ENCODE data around the gene DOCK1.

Gene DOCK1

DNA sequence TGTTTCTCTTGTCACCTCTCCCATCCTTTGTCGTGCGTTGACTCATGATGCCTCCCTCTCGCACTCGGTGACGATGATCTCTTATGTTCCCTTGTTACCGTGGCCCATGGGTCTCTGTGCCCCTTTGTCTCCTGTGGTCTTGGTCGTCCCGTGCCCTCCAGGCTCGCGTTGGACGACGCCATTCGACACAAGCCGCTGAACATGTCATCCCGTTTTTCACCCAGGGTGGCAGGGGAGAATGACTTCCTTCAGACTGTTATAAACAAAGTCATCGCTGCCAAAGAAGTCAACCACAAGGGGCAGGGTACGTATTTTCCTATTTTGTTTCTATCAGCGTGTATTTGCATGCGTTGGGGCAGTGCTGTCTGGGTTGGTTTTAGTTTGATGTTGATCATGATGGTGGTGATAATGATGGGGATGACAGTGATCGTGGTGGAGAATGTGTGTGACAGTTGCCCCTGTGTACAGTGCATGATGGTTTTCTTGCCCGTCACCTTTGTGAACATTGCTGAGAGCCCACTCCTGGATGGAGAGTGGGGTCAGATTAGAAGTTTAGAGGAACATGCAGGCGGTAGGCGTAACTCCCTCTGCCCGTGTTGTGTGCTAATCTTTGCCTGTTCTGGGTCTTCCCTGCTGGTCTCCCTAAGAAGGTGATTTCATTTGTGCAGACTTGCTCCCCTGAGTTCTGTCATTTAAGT, 107.0 kb downstream of the DOCK1 start:
- Histone ChIP-seq H3K4me1 (peaks cover 4% of the 10 kb centered on the region), H3K36me3 (ENCODE audit: control insufficient read depth, insufficient read depth, low read length) (no peaks in the 10 kb centered on the region), H3K79me2 (no peaks in the 10 kb centered on the region), H3K9me3 (ENCODE audit: control insufficient read depth, low read length) (no peaks in the 10 kb centered on the region), H3K27ac (no peak overlapping the region), H3K27me3 (ENCODE audit: control insufficient read depth, insufficient read depth, low read length) (no peaks in the 10 kb centered on the region), H3K9ac (no peak overlapping the region), H3K4me3 (ENCODE audit: low read depth, low read length) (no peak overlapping the region), H2AFZ (no peak overlapping the region), H3K4me2 (ENCODE audit: low read length) (no peak overlapping the region)
- TF ChIP-seq, protein P1, sequence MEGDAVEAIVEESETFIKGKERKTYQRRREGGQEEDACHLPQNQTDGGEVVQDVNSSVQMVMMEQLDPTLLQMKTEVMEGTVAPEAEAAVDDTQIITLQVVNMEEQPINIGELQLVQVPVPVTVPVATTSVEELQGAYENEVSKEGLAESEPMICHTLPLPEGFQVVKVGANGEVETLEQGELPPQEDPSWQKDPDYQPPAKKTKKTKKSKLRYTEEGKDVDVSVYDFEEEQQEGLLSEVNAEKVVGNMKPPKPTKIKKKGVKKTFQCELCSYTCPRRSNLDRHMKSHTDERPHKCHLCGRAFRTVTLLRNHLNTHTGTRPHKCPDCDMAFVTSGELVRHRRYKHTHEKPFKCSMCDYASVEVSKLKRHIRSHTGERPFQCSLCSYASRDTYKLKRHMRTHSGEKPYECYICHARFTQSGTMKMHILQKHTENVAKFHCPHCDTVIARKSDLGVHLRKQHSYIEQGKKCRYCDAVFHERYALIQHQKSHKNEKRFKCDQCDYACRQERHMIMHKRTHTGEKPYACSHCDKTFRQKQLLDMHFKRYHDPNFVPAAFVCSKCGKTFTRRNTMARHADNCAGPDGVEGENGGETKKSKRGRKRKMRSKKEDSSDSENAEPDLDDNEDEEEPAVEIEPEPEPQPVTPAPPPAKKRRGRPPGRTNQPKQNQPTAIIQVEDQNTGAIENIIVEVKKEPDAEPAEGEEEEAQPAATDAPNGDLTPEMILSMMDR (IDR thresholded peaks at IDR 0.05) = no peak

DNA sequence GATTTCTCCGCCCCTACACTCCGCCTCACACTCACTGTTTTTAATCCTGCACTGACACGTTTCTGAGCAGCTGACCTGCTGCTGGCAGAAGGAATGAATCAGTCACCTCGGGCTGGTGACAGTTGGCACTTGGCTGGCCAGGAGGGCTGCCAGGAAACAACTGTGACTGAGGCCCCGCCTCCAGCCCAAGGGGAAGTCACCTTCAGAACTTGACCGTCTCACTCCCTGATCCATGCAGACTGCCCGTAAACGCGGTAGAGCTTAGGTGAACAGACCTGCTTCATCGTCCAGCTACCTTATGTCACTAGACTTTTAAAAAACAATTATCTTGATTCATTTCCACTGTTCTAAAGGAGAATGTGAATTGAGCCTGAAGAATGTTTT, 107.5 kb downstream of the DOCK1 start:
- Histone ChIP-seq H3K36me3 (ENCODE audit: control insufficient read depth, insufficient read depth, low read length) (no peaks in the 10 kb centered on the region), H3K79me2 (no peaks in the 10 kb centered on the region), H3K4me3 (ENCODE audit: low read depth, low read length) (no peak overlapping the region), H3K9ac (no peak overlapping the region), H3K4me1 (peaks cover 4% of the 10 kb centered on the region), H3K4me2 (ENCODE audit: low read length) (no peak overlapping the region), H2AFZ (no peak overlapping the region), H3K9me3 (ENCODE audit: control insufficient read depth, low read length) (no peaks in the 10 kb centered on the region), H3K27me3 (ENCODE audit: control insufficient read depth, insufficient read depth, low read length) (no peaks in the 10 kb centered on the region), H3K27ac (no peak overlapping the region)
- TF ChIP-seq, protein P1 (IDR thresholded peaks at IDR 0.05) = no peak

DNA sequence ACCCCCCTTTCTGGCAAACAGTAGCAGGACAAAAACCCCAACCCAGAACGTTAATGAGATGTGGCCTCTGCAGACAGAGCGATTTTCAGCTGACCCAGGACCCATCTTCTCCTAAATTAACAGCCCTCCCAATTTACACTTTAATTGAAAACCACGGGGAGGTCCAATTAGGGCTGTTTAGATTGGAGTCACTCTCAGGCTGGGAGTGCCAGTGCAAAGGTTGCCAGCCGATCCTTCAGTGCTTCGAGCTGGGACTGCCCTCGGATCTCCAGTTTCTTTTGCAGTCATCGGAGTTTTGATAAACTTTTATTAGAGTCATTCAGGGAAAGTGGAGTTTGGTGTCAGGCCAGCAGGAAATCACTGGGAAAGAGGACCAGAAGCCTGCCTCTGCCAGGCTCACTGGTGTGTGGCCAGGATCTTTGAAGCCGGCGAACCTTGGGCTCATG, 108.0 kb downstream of the DOCK1 start:
- no peak overlapping the region for H3K4me3 ChIP-seq (ENCODE audit: low read depth, low read length)

DNA sequence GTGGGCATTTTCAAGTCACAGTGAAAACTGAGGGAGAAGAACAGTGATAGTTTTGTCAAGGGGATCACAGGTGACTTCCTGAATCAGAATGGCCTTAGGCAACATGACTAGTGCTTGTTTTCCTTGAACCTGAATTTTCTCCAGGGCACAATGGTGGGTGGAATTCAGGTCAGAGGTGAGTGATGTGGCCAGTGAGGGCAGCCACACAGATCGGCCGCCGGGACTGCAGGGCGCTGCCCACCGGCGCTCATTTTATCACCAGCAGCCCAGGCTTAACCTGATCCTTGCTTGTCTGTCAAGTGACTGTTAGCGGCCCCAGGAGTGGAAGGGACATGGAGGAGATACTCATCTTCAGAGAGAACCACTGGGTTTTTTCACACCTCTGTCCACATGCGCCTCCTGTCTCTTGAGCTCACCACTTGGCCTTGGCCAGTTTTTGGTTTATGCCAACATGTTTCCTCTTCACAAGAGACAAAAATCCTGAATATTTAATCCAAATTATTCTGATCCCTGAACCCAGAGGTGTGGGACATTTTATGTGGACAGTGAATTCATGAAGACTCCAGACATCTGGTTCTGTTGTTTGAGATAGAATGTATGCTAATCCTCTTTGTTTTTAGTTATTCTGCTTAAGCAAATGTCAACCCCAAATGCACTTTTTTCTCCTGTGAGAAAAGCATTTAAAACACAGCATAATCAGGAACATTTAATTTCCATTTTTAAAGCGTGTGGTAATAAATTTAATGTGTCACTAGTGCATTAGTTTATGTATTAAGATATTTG, 108.7 kb downstream of the DOCK1 start:
- H3K9me3 ChIP-seq (ENCODE audit: control insufficient read depth, low read length) = no peaks in the 10 kb centered on the region
- TF ChIP-seq, protein P1 (IDR thresholded peaks at IDR 0.05) = no peak
- H3K4me2 ChIP-seq (ENCODE audit: low read length) = no peak overlapping the region
- no peak overlapping the region for H3K27ac ChIP-seq
- H3K79me2 ChIP-seq = no peaks in the 10 kb centered on the region
- no peak overlapping the region for H3K4me3 ChIP-seq (ENCODE audit: low read depth, low read length)
- no peak overlapping the region for H3K9ac ChIP-seq
- H3K27me3 ChIP-seq (ENCODE audit: control insufficient read depth, insufficient read depth, low read length) = no peaks in the 10 kb centered on the region
- peaks cover 4% of the 10 kb centered on the region for H3K4me1 ChIP-seq
- no peaks in the 10 kb centered on the region for H3K36me3 ChIP-seq (ENCODE audit: control insufficient read depth, insufficient read depth, low read length)
- H2AFZ ChIP-seq = no peak overlapping the region

More for the DNA sequence above, 108.0 kb downstream of the DOCK1 start:
- Histone ChIP-seq H3K79me2 (no peaks in the 10 kb centered on the region), H3K27me3 (ENCODE audit: control insufficient read depth, insufficient read depth, low read length) (no peaks in the 10 kb centered on the region), H3K36me3 (ENCODE audit: control insufficient read depth, insufficient read depth, low read length) (no peaks in the 10 kb centered on the region), H3K27ac (no peak overlapping the region), H3K9me3 (ENCODE audit: control insufficient read depth, low read length) (no peaks in the 10 kb centered on the region), H3K4me2 (ENCODE audit: low read length) (no peak overlapping the region), H3K9ac (no peak overlapping the region), H3K4me1 (peaks cover 4% of the 10 kb centered on the region), H2AFZ (no peak overlapping the region)
- TF ChIP-seq, protein P1 (IDR thresholded peaks at IDR 0.05) = no peak

Data from parathyroid adenoma (tissue), 2 donors.